ENCODE measurements around the gene SETBP1. TPM values are rescaled to one million over a fixed set of nuclear protein-coding genes. Genes with fewer than 3 reads are reported as not detected.

SETBP1 gene
- total and polyA plus RNA-seq, 8 donors = 1.4 to 66.5 (median 20.1) TPM

DNA sequence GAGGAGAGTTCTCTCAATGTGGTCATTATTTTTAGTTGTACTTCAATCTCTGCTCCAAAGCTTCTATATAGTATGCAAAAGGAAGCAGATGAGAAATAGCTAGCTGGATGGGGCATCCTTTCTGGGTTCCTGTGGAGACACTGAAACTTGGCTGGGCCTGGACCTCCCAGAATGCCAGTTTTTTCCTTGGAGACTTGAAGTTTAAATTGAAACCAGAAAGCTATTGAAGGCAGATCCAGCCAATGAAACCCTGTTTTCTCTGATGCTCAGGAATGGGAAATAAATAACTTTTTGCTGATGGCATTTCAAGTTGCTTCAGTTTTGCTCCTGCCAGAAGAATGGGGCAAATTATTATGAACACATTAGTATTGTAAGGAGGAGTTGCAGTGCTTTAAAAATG, 2.9 kb downstream of the SETBP1 start:
- DNase-seq = no peak
- H3K36me3 ChIP-seq = no peaks in the 10 kb centered on the region
- H3K4me1 ChIP-seq = peaks cover 18 to 66% (median 42%) of the 10 kb centered on the region in 4 donors
- TF ChIP-seq, protein P1, sequence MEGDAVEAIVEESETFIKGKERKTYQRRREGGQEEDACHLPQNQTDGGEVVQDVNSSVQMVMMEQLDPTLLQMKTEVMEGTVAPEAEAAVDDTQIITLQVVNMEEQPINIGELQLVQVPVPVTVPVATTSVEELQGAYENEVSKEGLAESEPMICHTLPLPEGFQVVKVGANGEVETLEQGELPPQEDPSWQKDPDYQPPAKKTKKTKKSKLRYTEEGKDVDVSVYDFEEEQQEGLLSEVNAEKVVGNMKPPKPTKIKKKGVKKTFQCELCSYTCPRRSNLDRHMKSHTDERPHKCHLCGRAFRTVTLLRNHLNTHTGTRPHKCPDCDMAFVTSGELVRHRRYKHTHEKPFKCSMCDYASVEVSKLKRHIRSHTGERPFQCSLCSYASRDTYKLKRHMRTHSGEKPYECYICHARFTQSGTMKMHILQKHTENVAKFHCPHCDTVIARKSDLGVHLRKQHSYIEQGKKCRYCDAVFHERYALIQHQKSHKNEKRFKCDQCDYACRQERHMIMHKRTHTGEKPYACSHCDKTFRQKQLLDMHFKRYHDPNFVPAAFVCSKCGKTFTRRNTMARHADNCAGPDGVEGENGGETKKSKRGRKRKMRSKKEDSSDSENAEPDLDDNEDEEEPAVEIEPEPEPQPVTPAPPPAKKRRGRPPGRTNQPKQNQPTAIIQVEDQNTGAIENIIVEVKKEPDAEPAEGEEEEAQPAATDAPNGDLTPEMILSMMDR (IDR thresholded peaks at IDR 0.05) = no peak
- TF ChIP-seq POLR2AphosphoS5 (IDR thresholded peaks at IDR 0.05) (no peak), POLR2A (IDR thresholded peaks at IDR 0.05) (no peak), EP300 (IDR thresholded peaks at IDR 0.05) (no peak)
- H3K27ac ChIP-seq = peak overlapping the region in 4 of 5 donors; percentile 98 to 99 (median 98)
- peaks cover 0 to 13% (median 0%) of the 10 kb centered on the region in 3 donors for H3K27me3 ChIP-seq
- intact Hi-C loops (cut with DNase I; ENCODE audit: low total_unique reads) = no loop called here
- no peak overlapping the region for H3K4me3 ChIP-seq
- H3K9me3 ChIP-seq = no peaks in the 10 kb centered on the region

DNA sequence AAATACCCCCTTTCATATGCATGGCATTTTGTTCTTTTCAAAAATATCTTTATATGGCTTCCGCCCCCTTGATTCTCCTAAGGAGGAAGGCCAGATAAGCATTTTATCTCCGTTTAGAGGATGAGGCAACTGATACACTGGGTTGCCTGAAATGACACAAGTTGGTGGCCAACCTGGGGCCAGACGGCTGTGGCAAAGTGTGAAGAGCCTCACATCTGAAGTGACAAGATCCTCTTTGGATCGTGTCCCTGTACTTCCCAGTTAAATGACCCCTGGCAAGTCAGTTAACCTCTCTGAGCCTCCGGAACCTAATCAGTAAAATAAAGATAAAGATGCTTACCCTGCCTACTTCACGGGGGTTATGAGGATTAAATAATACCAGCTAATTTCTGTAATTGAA, 4.6 kb downstream of the SETBP1 start:
- 56 to 71% (median 66%) methylated on average over 6 of the region's 6 CpGs for WGBS, 5 donors
- Histone ChIP-seq H3K4me3 (no peak overlapping the region), H3K36me3 (no peaks in the 10 kb centered on the region), H3K4me1 (peaks cover 9 to 76% (median 47%) of the 10 kb centered on the region in 4 donors), H3K9me3 (no peaks in the 10 kb centered on the region), H3K27me3 (peaks cover 0 to 11% (median 0%) of the 10 kb centered on the region in 3 donors), H3K27ac (peak overlapping the region in 1 of 5 donors; percentile 99)
- intact Hi-C loops (cut with DNase I; ENCODE audit: low total_unique reads) = no loop called here
- no peak for DNase-seq
- TF ChIP-seq, protein P1 (IDR thresholded peaks at IDR 0.05) = no peak
- TF ChIP-seq POLR2AphosphoS5 (IDR thresholded peaks at IDR 0.05) (no peak), POLR2A (IDR thresholded peaks at IDR 0.05) (no peak), EP300 (IDR thresholded peaks at IDR 0.05) (no peak)

DNA sequence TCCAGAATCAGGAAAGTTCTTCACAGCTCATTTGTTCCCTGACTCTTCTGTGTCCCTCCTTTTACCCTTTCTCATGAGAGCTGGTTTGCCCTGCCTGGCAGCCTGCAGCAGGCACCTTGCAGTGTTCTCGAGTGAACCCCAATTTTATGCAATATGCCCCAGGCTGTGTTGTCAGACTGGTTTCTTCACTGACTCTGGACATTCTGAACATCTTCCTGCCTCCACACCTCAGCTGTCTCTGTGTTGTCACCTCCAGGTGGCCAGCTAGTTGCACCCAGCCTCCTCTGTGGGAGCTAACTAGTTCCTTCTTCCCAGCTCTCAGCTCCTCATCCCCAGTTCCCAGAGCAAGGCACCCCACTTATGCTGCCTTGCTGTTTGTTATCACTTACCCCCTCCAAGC, 5.5 kb downstream of the SETBP1 start:
- 23 to 74% (median 58%) methylated on average over 1 of the region's 1 CpG for WGBS, 5 donors
- no peaks in the 10 kb centered on the region for H3K9me3 ChIP-seq
- TF ChIP-seq POLR2A (IDR thresholded peaks at IDR 0.05) (no peak), POLR2AphosphoS5 (IDR thresholded peaks at IDR 0.05) (no peak), EP300 (IDR thresholded peaks at IDR 0.05) (no peak)
- TF ChIP-seq, protein P1 (IDR thresholded peaks at IDR 0.05) = no peak
- H3K27ac ChIP-seq = no peak overlapping the region
- H3K36me3 ChIP-seq = no peaks in the 10 kb centered on the region
- intact Hi-C loops (cut with DNase I; ENCODE audit: low total_unique reads) = no loop called here
- peaks cover 0 to 2% (median 0%) of the 10 kb centered on the region in 3 donors for H3K27me3 ChIP-seq
- DNase-seq = no peak
- H3K4me3 ChIP-seq = no peak overlapping the region
- peaks cover 6 to 85% (median 52%) of the 10 kb centered on the region in 4 donors for H3K4me1 ChIP-seq

DNA sequence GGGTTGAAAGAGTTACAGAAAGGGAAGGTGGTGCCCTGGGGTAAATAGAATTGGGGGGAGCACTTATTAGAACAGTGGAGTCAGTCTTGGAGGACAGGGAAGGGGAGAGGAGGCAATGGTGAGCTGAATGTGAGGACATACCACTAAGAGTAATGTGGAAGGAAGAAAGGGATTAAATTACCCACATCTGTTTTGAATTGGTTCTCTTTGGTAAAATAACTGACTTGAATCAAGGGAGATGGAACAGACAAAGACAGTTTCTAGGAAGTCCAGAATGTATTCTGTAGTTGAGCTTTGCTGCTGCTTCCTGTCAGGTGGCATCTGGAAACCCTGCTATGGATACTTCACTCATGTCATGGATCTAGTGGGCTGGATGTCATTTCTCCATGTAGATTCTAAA, 6.7 kb downstream of the SETBP1 start:
- no peaks in the 10 kb centered on the region for H3K9me3 ChIP-seq
- TF ChIP-seq POLR2A (IDR thresholded peaks at IDR 0.05) = no peak
- no peak for TF ChIP-seq EP300 (IDR thresholded peaks at IDR 0.05)
- no peak for TF ChIP-seq POLR2AphosphoS5 (IDR thresholded peaks at IDR 0.05)
- TF ChIP-seq, protein P1 (IDR thresholded peaks at IDR 0.05) = no peak
- H3K4me3 ChIP-seq = no peak overlapping the region
- H3K27ac ChIP-seq = no peak overlapping the region
- no peaks in the 10 kb centered on the region for H3K27me3 ChIP-seq
- H3K4me1 ChIP-seq = peaks cover 14 to 87% (median 53%) of the 10 kb centered on the region in 4 donors
- no peaks in the 10 kb centered on the region for H3K36me3 ChIP-seq
- intact Hi-C loops (cut with DNase I; ENCODE audit: low total_unique reads) = no loop called here
- DNase-seq = no peak

Measured in stomach (tissue), 9 donors.